ENCODE data around the gene RPL12. TPM values are rescaled to one million over a fixed set of nuclear protein-coding genes. Genes with fewer than 3 reads are reported as not detected.

The RPL12 gene
- total RNA-seq, 1 experiment from 2014 or later, result 1,648 TPM

GRCh38 chr9:127452691-127453090, 1.5 kb upstream of the RPL12 start:
- H4K20me1 ChIP-seq (ENCODE audit: insufficient read depth), result peaks cover 27% of the 10 kb centered on the region
- peaks cover 23% of the 10 kb centered on the region for H3K4me1 ChIP-seq (replicated peaks; ENCODE audit: insufficient read depth)
- no peaks in the 10 kb centered on the region for H3K9me3 ChIP-seq (ENCODE audit: insufficient read depth, low read depth)
- intact Hi-C loops (cut with micrococcal nuclease; ENCODE audit: unreplicated experiment), result loop anchor here (1.0 to 10.0 kb wide), 3 partner anchors 67 to 508 kb away; no protein-coding TSS in a partner anchor
- TF ChIP-seq CTCF (conservative IDR thresholded peaks at IDR 0.05), result no peak
- TF ChIP-seq EZH2 (IDR thresholded peaks at IDR 0.05; ENCODE audit: low read depth), result no peak
- peaks cover 42% of the 10 kb centered on the region for H3K79me2 ChIP-seq (ENCODE audit: low read depth)
- H3K4me3 ChIP-seq, result peak overlapping the region; percentile 99; the same call in 1 of the 2 replicates
- BruUV-seq (replicated peaks), result no TSS peak
- H3K36me3 ChIP-seq (ENCODE audit: low read depth), result peaks cover 39% of the 10 kb centered on the region
- peaks cover 35% of the 10 kb centered on the region for H3F3A ChIP-seq (ENCODE audit: insufficient read depth, low read depth)
- H3K27ac ChIP-seq, result no peak overlapping the region
- H2AFZ ChIP-seq, result no peak overlapping the region
- no peaks in the 10 kb centered on the region for H3K27me3 ChIP-seq (ENCODE audit: insufficient read depth, low read depth)
- ChIA-PET POLR2A (ENCODE audit: unreplicated experiment) (interaction anchor here (0.5 to 0.7 kb wide), 4 partner anchors 9 to 67 kb away, joined by 3 to 6 read pairs (median 5); partner anchors contain the start of gene ZNF79), CTCF (no interaction called here)
- no peak for DNase-seq
- H3K9me2 ChIP-seq (ENCODE audit: insufficient read depth), result no peaks in the 10 kb centered on the region
- H3K4me2 ChIP-seq, result peak overlapping the region; percentile 98

- TSS peak; percentile 35 for BruUV-seq (replicated peaks)
- H3K4me2 ChIP-seq, result peak overlapping the region; percentile 98
- H3K36me3 ChIP-seq (ENCODE audit: low read depth), result peaks cover 46% of the 10 kb centered on the region
- H3K4me1 ChIP-seq (replicated peaks; ENCODE audit: insufficient read depth), result peaks cover 23% of the 10 kb centered on the region
- peak overlapping the region; percentile 88 for H2AFZ ChIP-seq
- peak overlapping the region; percentile 95 for H3K27ac ChIP-seq
- no peaks in the 10 kb centered on the region for H3K9me2 ChIP-seq (ENCODE audit: insufficient read depth)
- H4K20me1 ChIP-seq (ENCODE audit: insufficient read depth), result peaks cover 33% of the 10 kb centered on the region
- CTCF ChIA-PET, result interaction anchor here (0.7 to 1.5 kb wide), 2 partner anchors 283 to 349 kb away, joined by 3 read pairs; partner anchors contain the start of gene TOR2A
- peak; percentile 75 to 83 for DNase-seq
- intact Hi-C loops (cut with micrococcal nuclease; ENCODE audit: unreplicated experiment), result loop anchor here (1.0 to 10.0 kb wide), 4 partner anchors 27 to 507 kb away; partner anchors contain the start of gene ZNF79
- TF ChIP-seq EZH2 (IDR thresholded peaks at IDR 0.05; ENCODE audit: low read depth) (no peak), CTCF (conservative IDR thresholded peaks at IDR 0.05) (no peak)
- H3K79me2 ChIP-seq (ENCODE audit: low read depth), result peaks cover 46% of the 10 kb centered on the region
- H3K27me3 ChIP-seq (ENCODE audit: insufficient read depth, low read depth), result no peaks in the 10 kb centered on the region
- H3F3A ChIP-seq (ENCODE audit: insufficient read depth, low read depth), result peaks cover 41% of the 10 kb centered on the region
- H3K4me3 ChIP-seq, result peak overlapping the region; percentile 99
- POLR2A ChIA-PET (ENCODE audit: unreplicated experiment), result interaction anchor here (0.5 to 0.7 kb wide), 6 partner anchors 8 to 1883 kb away, joined by 3 to 6 read pairs (median 4); partner anchors contain the start of gene ZNF79
- no peaks in the 10 kb centered on the region for H3K9me3 ChIP-seq (ENCODE audit: insufficient read depth, low read depth)
Observed at GRCh38 chr9:127451858-127452656, 851 bp upstream of the RPL12 start.

GRCh38 chr9:127451608-127451857, 327 bp upstream of the RPL12 start:
- H3K4me2 ChIP-seq, result peak overlapping the region; percentile 98
- peak overlapping the region; percentile 99 for H3K4me3 ChIP-seq
- ChIA-PET CTCF (interaction anchor here (0.7 to 1.5 kb wide), 2 partner anchors 283 to 350 kb away, joined by 3 read pairs; partner anchors contain the start of gene TOR2A), POLR2A (ENCODE audit: unreplicated experiment) (interaction anchor here (0.6 to 1.2 kb wide), 3 partner anchors 28 to 1884 kb away, joined by 3 read pairs; partner anchors contain the start of genes SLC2A8 and ZNF79)
- H3K36me3 ChIP-seq (ENCODE audit: low read depth), result peaks cover 49% of the 10 kb centered on the region
- intact Hi-C loops (cut with micrococcal nuclease; ENCODE audit: unreplicated experiment), result loop anchor here (2.0 to 10.0 kb wide), 3 partner anchors 27 to 507 kb away; partner anchors contain the start of gene ZNF79
- BruUV-seq (replicated peaks), result no TSS peak
- TF ChIP-seq CTCF (conservative IDR thresholded peaks at IDR 0.05) (no peak), EZH2 (IDR thresholded peaks at IDR 0.05; ENCODE audit: low read depth) (no peak)
- no peak for DNase-seq
- H3K27me3 ChIP-seq (ENCODE audit: insufficient read depth, low read depth), result no peaks in the 10 kb centered on the region
- H3K79me2 ChIP-seq (ENCODE audit: low read depth), result peaks cover 46% of the 10 kb centered on the region
- H3F3A ChIP-seq (ENCODE audit: insufficient read depth, low read depth), result peaks cover 46% of the 10 kb centered on the region
- peaks cover 39% of the 10 kb centered on the region for H4K20me1 ChIP-seq (ENCODE audit: insufficient read depth)
- no peaks in the 10 kb centered on the region for H3K9me2 ChIP-seq (ENCODE audit: insufficient read depth)
- H2AFZ ChIP-seq, result peak overlapping the region; percentile 88
- peaks cover 23% of the 10 kb centered on the region for H3K4me1 ChIP-seq (replicated peaks; ENCODE audit: insufficient read depth)
- peak overlapping the region; percentile 95 for H3K27ac ChIP-seq
- no peaks in the 10 kb centered on the region for H3K9me3 ChIP-seq (ENCODE audit: insufficient read depth, low read depth)
